ENCODE data around the gene SNX9.

DNA sequence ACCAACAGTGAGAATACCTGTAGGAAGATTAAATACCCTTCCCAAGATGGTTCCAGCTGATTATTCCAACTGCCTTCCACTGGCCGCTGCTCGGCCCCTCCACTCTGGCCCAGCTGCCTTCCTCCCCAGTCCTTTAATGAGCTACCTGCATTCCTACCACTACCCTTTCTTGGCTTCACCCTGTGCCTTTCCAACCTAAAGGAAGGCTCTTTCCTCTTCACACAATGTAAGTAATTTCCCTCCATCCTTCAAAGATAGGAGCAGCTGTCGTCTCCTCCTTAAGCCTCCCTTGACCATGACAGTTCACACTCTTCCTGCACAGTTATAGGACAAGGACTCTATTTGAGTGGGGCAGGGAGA lies 16.2 kb upstream of the SNX9 start:
- TF ChIP-seq ZNF560 (tag by site-specific recombination; IDR thresholded peaks at IDR 0.05; ENCODE audit: borderline replicate concordance) (no peak), ZNF521 (tag by site-specific recombination; IDR thresholded peaks at IDR 0.05) (no peak), ZNF785 (tag by site-specific recombination; IDR thresholded peaks at IDR 0.05) (no peak), ZBTB8A (tag by site-specific recombination; IDR thresholded peaks at IDR 0.05) (no peak), ZNF302 (tag by site-specific recombination; IDR thresholded peaks at IDR 0.05; ENCODE audit: low read depth) (no peak), ZNF76 (tag by site-specific recombination; IDR thresholded peaks at IDR 0.05; ENCODE audit: borderline replicate concordance, low read depth) (no peak), ZBTB7A (tag by site-specific recombination; IDR thresholded peaks at IDR 0.05; ENCODE audit: low read depth) (no peak), ZNF544 (tag by site-specific recombination; IDR thresholded peaks at IDR 0.05) (no peak), HOXA7 (CRISPR knock-in tag; IDR thresholded peaks at IDR 0.05; ENCODE audit: borderline replicate concordance) (no peak)
- TF ChIP-seq, protein P1, sequence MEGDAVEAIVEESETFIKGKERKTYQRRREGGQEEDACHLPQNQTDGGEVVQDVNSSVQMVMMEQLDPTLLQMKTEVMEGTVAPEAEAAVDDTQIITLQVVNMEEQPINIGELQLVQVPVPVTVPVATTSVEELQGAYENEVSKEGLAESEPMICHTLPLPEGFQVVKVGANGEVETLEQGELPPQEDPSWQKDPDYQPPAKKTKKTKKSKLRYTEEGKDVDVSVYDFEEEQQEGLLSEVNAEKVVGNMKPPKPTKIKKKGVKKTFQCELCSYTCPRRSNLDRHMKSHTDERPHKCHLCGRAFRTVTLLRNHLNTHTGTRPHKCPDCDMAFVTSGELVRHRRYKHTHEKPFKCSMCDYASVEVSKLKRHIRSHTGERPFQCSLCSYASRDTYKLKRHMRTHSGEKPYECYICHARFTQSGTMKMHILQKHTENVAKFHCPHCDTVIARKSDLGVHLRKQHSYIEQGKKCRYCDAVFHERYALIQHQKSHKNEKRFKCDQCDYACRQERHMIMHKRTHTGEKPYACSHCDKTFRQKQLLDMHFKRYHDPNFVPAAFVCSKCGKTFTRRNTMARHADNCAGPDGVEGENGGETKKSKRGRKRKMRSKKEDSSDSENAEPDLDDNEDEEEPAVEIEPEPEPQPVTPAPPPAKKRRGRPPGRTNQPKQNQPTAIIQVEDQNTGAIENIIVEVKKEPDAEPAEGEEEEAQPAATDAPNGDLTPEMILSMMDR (tag by site-specific recombination; IDR thresholded peaks at IDR 0.05): no peak
- TF ChIP-seq, protein P2, sequence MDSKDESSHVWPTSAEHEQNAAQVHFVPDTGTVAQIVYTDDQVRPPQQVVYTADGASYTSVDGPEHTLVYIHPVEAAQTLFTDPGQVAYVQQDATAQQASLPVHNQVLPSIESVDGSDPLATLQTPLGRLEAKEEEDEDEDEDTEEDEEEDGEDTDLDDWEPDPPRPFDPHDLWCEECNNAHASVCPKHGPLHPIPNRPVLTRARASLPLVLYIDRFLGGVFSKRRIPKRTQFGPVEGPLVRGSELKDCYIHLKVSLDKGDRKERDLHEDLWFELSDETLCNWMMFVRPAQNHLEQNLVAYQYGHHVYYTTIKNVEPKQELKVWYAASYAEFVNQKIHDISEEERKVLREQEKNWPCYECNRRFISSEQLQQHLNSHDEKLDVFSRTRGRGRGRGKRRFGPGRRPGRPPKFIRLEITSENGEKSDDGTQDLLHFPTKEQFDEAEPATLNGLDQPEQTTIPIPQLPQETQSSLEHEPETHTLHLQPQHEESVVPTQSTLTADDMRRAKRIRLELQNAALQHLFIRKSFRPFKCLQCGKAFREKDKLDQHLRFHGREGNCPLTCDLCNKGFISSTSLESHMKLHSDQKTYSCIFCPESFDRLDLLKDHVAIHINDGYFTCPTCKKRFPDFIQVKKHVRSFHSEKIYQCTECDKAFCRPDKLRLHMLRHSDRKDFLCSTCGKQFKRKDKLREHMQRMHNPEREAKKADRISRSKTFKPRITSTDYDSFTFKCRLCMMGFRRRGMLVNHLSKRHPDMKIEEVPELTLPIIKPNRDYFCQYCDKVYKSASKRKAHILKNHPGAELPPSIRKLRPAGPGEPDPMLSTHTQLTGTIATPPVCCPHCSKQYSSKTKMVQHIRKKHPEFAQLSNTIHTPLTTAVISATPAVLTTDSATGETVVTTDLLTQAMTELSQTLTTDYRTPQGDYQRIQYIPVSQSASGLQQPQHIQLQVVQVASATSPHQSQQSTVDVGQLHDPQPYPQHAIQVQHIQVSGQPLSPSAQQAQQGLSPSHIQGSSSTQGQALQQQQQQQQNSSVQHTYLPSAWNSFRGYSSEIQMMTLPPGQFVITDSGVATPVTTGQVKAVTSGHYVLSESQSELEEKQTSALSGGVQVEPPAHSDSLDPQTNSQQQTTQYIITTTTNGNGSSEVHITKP (tag by site-specific recombination; IDR thresholded peaks at IDR 0.05): no peak
- TF ChIP-seq, protein P3, sequence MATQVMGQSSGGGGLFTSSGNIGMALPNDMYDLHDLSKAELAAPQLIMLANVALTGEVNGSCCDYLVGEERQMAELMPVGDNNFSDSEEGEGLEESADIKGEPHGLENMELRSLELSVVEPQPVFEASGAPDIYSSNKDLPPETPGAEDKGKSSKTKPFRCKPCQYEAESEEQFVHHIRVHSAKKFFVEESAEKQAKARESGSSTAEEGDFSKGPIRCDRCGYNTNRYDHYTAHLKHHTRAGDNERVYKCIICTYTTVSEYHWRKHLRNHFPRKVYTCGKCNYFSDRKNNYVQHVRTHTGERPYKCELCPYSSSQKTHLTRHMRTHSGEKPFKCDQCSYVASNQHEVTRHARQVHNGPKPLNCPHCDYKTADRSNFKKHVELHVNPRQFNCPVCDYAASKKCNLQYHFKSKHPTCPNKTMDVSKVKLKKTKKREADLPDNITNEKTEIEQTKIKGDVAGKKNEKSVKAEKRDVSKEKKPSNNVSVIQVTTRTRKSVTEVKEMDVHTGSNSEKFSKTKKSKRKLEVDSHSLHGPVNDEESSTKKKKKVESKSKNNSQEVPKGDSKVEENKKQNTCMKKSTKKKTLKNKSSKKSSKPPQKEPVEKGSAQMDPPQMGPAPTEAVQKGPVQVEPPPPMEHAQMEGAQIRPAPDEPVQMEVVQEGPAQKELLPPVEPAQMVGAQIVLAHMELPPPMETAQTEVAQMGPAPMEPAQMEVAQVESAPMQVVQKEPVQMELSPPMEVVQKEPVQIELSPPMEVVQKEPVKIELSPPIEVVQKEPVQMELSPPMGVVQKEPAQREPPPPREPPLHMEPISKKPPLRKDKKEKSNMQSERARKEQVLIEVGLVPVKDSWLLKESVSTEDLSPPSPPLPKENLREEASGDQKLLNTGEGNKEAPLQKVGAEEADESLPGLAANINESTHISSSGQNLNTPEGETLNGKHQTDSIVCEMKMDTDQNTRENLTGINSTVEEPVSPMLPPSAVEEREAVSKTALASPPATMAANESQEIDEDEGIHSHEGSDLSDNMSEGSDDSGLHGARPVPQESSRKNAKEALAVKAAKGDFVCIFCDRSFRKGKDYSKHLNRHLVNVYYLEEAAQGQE (tag by site-specific recombination; IDR thresholded peaks at IDR 0.05): no peak

All from HEK293 (cell line).